Measurements from ENCODE around the gene ERAP2.

ERAP2 gene

DNA sequence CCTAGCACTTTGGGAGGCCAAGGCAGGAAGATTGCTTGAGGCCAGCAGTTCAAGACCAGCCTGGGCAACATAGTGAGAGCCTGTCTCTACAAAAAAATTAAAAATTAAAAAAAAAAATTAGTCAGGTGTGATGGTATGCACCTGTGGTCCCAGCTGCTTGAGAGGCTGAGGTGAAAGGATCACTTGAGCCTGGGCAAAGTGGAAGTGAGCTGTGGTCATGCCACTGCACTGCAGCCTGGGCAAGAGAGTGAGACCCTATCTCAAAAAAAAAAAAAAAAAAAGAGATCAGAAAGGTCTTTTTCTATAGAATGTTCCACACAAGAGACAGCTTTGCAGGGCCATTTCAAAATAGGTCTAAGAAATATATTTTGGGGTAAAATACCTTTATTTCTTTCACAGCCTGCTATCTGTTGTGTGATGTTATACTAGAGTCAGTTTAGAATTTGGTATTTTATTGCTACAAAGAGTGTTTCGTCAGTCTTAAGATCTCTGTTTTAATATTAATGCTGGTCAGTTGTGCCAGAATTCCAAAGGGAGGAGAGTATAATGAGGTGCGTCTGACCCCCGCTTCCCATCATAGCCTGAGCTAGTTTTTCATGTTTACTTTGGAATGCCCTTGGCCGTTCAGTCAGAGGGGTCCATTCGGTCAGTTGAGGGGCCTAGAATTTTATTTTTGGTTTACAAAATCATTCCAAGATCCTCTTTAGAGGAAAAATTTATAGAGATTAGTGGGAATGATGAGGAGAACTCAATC, 69.0 kb downstream of the ERAP2 start:
- H3K4me1 Mint-ChIP-seq = no peaks in the 10 kb centered on the region
- peaks cover 27% of the 10 kb centered on the region for H3K36me3 Mint-ChIP-seq (ENCODE audit: low read depth)
- TF ChIP-seq, protein P1, sequence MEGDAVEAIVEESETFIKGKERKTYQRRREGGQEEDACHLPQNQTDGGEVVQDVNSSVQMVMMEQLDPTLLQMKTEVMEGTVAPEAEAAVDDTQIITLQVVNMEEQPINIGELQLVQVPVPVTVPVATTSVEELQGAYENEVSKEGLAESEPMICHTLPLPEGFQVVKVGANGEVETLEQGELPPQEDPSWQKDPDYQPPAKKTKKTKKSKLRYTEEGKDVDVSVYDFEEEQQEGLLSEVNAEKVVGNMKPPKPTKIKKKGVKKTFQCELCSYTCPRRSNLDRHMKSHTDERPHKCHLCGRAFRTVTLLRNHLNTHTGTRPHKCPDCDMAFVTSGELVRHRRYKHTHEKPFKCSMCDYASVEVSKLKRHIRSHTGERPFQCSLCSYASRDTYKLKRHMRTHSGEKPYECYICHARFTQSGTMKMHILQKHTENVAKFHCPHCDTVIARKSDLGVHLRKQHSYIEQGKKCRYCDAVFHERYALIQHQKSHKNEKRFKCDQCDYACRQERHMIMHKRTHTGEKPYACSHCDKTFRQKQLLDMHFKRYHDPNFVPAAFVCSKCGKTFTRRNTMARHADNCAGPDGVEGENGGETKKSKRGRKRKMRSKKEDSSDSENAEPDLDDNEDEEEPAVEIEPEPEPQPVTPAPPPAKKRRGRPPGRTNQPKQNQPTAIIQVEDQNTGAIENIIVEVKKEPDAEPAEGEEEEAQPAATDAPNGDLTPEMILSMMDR (IDR thresholded peaks at IDR 0.05) = no peak
- H3K4me3 Mint-ChIP-seq = no peak overlapping the region
- no peak overlapping the region for H3K27ac Mint-ChIP-seq
- peaks cover 3% of the 10 kb centered on the region for H3K27me3 Mint-ChIP-seq (ENCODE audit: low read depth, poor library complexity)
- peaks cover 19% of the 10 kb centered on the region for H3K9me3 Mint-ChIP-seq
- no peak for DNase-seq

DNA sequence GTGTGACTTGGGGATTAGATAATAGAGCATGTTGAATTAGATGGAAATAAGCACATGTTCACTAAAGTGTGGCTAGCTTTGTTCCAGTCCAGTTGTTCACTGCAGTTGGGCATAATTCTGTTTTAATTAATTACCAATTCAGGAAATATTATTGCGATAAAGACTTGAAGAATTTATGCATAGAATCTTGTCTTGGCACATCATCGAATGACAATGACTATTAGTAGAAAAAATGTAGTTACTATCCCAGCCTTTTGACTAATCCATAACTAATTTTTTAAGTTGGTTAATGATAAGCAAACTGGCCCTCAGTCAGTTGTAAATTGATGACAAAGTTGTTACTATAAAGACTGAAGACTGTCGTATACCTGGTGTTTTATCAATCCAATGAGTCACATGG, 70.1 kb downstream of the ERAP2 start:
- H3K27ac Mint-ChIP-seq = no peak overlapping the region
- TF ChIP-seq, protein P1 (IDR thresholded peaks at IDR 0.05) = no peak
- H3K27me3 Mint-ChIP-seq (ENCODE audit: low read depth, poor library complexity) = peaks cover 3% of the 10 kb centered on the region
- no peak for DNase-seq
- no peaks in the 10 kb centered on the region for H3K4me1 Mint-ChIP-seq
- peaks cover 24% of the 10 kb centered on the region for H3K9me3 Mint-ChIP-seq
- H3K4me3 Mint-ChIP-seq = no peak overlapping the region
- peaks cover 21% of the 10 kb centered on the region for H3K36me3 Mint-ChIP-seq (ENCODE audit: low read depth)

DNA sequence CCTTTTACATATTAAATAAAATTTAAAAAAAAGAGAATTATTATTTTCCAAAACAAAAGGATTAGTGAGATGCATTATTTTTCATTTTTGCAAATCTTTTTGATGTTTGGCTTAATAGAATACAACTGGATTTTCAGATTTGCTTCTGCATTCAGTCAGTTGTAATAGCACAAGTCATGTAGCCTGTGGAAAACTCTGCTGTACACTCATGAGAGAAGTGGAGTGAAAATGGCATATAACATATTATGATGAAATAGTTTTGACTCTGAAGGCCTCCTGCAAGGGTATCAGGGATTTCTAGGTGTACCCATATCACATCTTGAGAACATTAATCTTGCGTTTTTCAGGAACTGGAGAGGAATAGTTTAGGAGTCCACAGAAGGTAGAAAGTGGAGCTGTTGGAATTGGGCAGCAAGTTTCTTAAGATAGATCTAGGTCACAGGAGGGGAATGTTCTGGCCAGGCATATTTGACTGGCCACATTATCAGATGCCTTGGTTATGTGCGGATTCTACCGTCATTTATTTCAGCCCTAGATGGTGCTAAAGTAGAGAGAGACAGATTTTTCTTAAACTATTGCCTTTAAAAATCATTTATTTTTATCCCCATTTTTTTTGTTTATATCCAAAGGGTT, 75.9 kb downstream of the ERAP2 start:
- H3K9me3 Mint-ChIP-seq = peaks cover 24% of the 10 kb centered on the region
- peaks cover 3% of the 10 kb centered on the region for H3K27me3 Mint-ChIP-seq (ENCODE audit: low read depth, poor library complexity)
- no peak overlapping the region for H3K4me3 Mint-ChIP-seq
- TF ChIP-seq, protein P1 (IDR thresholded peaks at IDR 0.05) = no peak
- DNase-seq = no peak
- H3K36me3 Mint-ChIP-seq (ENCODE audit: low read depth) = peaks cover 15% of the 10 kb centered on the region
- no peaks in the 10 kb centered on the region for H3K4me1 Mint-ChIP-seq
- H3K27ac Mint-ChIP-seq = no peak overlapping the region

DNA sequence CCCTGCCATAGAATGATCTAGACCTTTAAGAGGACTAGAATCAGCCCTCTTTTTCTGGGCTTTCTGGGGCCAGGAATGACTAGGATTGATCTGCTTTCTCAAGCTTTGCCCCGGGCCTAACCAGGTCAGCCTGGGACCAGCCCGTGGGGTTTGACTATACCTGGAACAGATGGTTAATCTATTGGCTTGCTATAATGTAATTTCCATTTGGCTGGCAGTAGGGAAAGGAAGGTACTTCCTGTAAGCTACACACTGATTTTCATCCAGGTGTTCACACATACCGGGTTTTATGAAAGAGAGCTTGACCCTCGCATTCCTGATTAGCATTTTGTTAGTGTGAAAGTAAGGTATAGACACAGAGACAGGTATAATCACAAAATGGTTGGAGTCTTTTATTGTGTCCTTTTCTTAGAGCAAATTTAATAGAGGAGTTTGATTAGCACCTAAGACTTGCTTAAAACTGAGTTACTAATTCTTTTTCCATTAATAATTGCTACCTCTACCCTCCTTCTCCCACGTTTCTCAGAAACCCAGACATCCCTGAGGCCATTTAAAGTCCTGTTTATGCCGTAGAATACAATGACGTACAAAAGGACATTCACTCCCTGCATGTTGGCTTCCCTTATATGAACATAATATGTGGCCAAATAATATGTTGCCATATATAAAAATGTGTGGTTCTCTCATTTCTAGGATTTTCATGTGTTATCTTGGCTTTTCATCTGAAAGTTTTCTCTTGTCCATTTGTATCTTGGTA, 76.9 kb downstream of the ERAP2 start:
- TF ChIP-seq, protein P1 (IDR thresholded peaks at IDR 0.05) = no peak
- Mint-ChIP-seq H3K4me1 (no peaks in the 10 kb centered on the region), H3K27me3 (ENCODE audit: low read depth, poor library complexity) (peaks cover 3% of the 10 kb centered on the region), H3K9me3 (peaks cover 24% of the 10 kb centered on the region), H3K4me3 (no peak overlapping the region), H3K36me3 (ENCODE audit: low read depth) (peaks cover 15% of the 10 kb centered on the region), H3K27ac (no peak overlapping the region)
- DNase-seq = no peak

DNA sequence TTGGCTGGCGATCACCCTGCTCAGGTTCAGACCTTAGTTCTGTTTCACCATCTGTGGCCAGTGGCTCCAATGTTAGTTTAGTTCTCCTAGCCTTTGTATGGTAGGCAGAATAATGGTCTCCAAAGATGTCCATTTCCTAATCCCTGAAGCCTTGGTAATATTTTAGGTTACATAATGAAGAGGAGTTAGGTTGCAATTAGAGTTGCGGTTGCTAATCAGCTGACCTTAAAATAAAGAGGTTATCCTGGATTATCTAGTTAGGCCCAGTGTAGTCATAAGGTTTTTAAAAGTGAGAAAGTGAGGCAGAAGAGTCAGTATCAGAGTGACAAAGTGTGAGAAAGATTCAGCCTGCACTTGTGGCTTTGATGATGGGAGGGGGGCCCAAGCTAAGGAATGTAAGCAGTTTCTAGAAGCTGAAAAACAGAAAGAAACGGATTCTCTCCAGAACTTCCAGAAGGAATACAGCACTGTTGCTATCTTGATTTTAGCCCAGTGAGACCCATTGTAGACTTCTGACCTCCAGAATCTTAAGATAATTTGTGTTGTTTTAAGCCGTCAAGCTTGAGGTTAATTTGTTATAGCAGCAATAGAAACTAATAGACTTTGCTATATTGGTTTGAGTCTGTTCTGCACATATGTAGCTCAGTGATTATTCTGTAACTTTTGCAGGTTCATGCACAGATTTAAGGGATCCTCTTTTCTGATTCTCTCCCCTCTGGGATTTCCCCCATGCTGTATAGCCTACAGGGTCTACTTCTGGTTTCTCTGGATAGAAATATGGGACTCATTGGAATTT, 81.2 kb downstream of the ERAP2 start:
- H3K36me3 Mint-ChIP-seq (ENCODE audit: low read depth) = peaks cover 6% of the 10 kb centered on the region
- no peak for DNase-seq
- TF ChIP-seq, protein P1 (IDR thresholded peaks at IDR 0.05) = no peak
- no peak overlapping the region for H3K4me3 Mint-ChIP-seq
- H3K4me1 Mint-ChIP-seq = no peaks in the 10 kb centered on the region
- H3K27me3 Mint-ChIP-seq (ENCODE audit: low read depth, poor library complexity) = no peaks in the 10 kb centered on the region
- H3K9me3 Mint-ChIP-seq = peaks cover 3% of the 10 kb centered on the region
- H3K27ac Mint-ChIP-seq = no peak overlapping the region
